ENCODE results near the gene WDFY3.

DNA sequence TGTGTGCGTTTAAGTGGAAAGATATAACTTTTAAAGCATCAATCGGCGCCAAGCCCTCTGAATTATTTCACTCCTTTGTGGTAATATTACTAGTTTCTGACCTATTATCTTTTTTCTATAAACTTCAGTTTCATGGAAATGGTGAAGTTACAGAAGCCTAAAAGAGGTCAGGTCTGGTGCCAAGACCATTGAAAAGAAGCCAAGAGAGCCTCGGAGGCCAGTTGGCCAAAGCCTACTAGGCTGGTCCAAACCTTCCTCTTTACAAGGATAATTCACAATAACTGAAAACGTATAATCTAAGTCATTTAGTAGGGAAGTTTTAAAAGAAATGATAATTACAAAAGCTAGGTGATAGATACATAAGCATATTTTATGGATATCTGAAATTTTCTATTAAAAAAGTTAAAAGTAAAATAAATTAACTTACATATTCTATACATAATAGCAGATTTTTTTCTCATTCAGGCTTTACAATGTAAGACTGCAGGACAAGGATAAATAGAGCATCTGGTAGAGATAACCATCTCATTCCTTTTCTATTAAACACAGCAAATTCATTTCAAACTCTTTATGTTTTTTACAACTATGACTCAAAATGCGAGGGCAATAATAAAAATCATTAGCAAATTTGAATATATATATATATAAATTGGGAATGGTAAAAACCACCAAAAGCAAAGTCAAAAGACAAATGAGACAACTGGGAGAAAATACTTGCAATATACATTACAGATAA is 49.2 kb downstream of the WDFY3 start:
- TF ChIP-seq, protein P1, sequence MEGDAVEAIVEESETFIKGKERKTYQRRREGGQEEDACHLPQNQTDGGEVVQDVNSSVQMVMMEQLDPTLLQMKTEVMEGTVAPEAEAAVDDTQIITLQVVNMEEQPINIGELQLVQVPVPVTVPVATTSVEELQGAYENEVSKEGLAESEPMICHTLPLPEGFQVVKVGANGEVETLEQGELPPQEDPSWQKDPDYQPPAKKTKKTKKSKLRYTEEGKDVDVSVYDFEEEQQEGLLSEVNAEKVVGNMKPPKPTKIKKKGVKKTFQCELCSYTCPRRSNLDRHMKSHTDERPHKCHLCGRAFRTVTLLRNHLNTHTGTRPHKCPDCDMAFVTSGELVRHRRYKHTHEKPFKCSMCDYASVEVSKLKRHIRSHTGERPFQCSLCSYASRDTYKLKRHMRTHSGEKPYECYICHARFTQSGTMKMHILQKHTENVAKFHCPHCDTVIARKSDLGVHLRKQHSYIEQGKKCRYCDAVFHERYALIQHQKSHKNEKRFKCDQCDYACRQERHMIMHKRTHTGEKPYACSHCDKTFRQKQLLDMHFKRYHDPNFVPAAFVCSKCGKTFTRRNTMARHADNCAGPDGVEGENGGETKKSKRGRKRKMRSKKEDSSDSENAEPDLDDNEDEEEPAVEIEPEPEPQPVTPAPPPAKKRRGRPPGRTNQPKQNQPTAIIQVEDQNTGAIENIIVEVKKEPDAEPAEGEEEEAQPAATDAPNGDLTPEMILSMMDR (IDR thresholded peaks at IDR 0.05; ENCODE audit: poor library complexity), result no peak
- TF ChIP-seq EZH2phosphoT487 (IDR thresholded peaks at IDR 0.05; ENCODE audit: low read depth, severe bottlenecking, unreplicated experiment), result no peak
- no peak for TF ChIP-seq EZH2 (IDR thresholded peaks at IDR 0.05; ENCODE audit: borderline replicate concordance)

Measured in hepatocyte (in vitro differentiated cells).